Neural cell (in vitro differentiated cells): ENCODE data around the gene PRKCA. TPM values are rescaled to one million over a fixed set of nuclear protein-coding genes. Genes with fewer than 3 reads are reported as not detected.
"Not testable (repeated sequence)": the region's sequence is repeated elsewhere in the genome, so short reads cannot be mapped to it uniquely, and the experiment has no call there.

Source experiments
- H2AFZ ChIP-seq: fragments of 200-600, 300-800 bp; sonication (generic), shearing (Covaris generic); 2 replicates; pipeline ENCODE4 v1.6.0; 2014; ENCODE audit warnings: low read depth, mild to moderate bottlenecking, antibody characterized with exemption, low read length, moderate library complexity
- H3F3A ChIP-seq: fragments of 200-600 bp; shearing (Covaris generic); 2 replicates; pipeline ENCODE4 v1.6.1; 2016; ENCODE audit warnings: mild to moderate bottlenecking, moderate library complexity, mixed read lengths, antibody characterized with exemption, low read length; ENCODE audit not compliant: insufficient read depth, poor library complexity, severe bottlenecking
- H3K27ac ChIP-seq: fragments of 200-600, 300-800 bp; sonication (generic), shearing (Covaris generic); 2 replicates; pipeline ENCODE4 v1.5.1; 2014; ENCODE audit warnings: mild to moderate bottlenecking, low read length, moderate library complexity
- H3K27me3 ChIP-seq: fragments of 300-800, 200-600 bp; sonication (generic), shearing (Covaris generic); 2 replicates; pipeline ENCODE4 v1.6.0; 2014; ENCODE audit warnings: mild to moderate bottlenecking, low read depth, low read length, moderate library complexity; ENCODE audit not compliant: insufficient read depth
- H3K36me3 ChIP-seq: fragments of 300-800, 200-600 bp; sonication (generic), shearing (Covaris generic); 2 replicates; pipeline ENCODE4 v1.5.1; 2014; ENCODE audit warnings: mild to moderate bottlenecking, antibody characterized with exemption, low read length, moderate library complexity; ENCODE audit not compliant: insufficient read depth
- H3K4me2 ChIP-seq: fragments of 300-800, 200-600 bp; sonication (generic), shearing (Covaris generic); 2 replicates; pipeline ENCODE4 v1.6.0; 2014; ENCODE audit warnings: mild to moderate bottlenecking, low read length
- H3K4me3 ChIP-seq: fragments of 300-800, 200-600 bp; sonication (generic), shearing (Covaris generic); 2 replicates; pipeline ENCODE4 v1.5.1; 2014; ENCODE audit warnings: mild to moderate bottlenecking, low read length, moderate library complexity
- H3K79me2 ChIP-seq: fragments of 200-600 bp; shearing (Covaris generic); replicated peaks from 2 replicates; pipeline ENCODE4 v1.6.0; 2014; ENCODE audit warnings: mild to moderate bottlenecking, low read length, moderate library complexity; ENCODE audit not compliant: insufficient read depth
- H3K9ac ChIP-seq: fragments of 300-800, 200-600 bp; sonication (generic), shearing (Covaris generic); 2 replicates; pipeline ENCODE4 v1.6.1; 2016; ENCODE audit warnings: mild to moderate bottlenecking, low read length, mixed read lengths
- H3K9me2 ChIP-seq: fragments of 200-600 bp; shearing (Covaris generic); 2 replicates; pipeline ENCODE4 v1.6.1; 2016; ENCODE audit warnings: mild to moderate bottlenecking, low read length, mixed read lengths; ENCODE audit not compliant: insufficient read depth
- H3K9me3 ChIP-seq: fragments of 200-600, 300-800 bp; sonication (generic), shearing (Covaris generic); 2 replicates; pipeline ENCODE4 v1.6.1; 2016; ENCODE audit warnings: mild to moderate bottlenecking, mixed run types, low read length, moderate library complexity, mixed read lengths
- H4K20me1 ChIP-seq: fragments of 200-600 bp; shearing (Covaris generic); 2 replicates; pipeline ENCODE4 v1.6.1; 2016; ENCODE audit warnings: mild to moderate bottlenecking, mixed run types; ENCODE audit not compliant: insufficient read depth
- CTCF ChIP-seq: fragments of 450-650 bp; IDR thresholded peaks from 2 replicates; pipeline ENCODE4 v1.5.1; 2014; ENCODE audit warnings: antibody characterized with exemption, mild to moderate bottlenecking, moderate library complexity; ENCODE audit not compliant: poor library complexity, severe bottlenecking
- EP300 ChIP-seq: fragments of 450-650 bp; conservative IDR thresholded peaks from 2 replicates; pipeline ENCODE4 v1.6.1; 2014; ENCODE audit warnings: antibody characterized with exemption, mild to moderate bottlenecking, moderate library complexity; ENCODE audit not compliant: poor library complexity, severe bottlenecking
- EZH2 ChIP-seq: fragments of 200-600, 300-800 bp; shearing (Covaris generic), sonication (generic); IDR thresholded peaks from 2 replicates; pipeline ENCODE4 v1.6.1; 2014; ENCODE audit warnings: antibody characterized with exemption, low read length, borderline replicate concordance, mild to moderate bottlenecking; ENCODE audit not compliant: insufficient read depth, poor library complexity, severe bottlenecking
- MXI1 ChIP-seq: fragments of 450-650 bp; conservative IDR thresholded peaks from 2 replicates; pipeline ENCODE4 v1.6.1; 2014; ENCODE audit warnings: antibody characterized with exemption, mild to moderate bottlenecking; ENCODE audit not compliant: poor library complexity, severe bottlenecking
- POLR2AphosphoS5 ChIP-seq: IDR thresholded peaks from 2 replicates; pipeline ENCODE4 v1.6.1; 2012
- RAD21 ChIP-seq: fragments of 450-650 bp; conservative IDR thresholded peaks from 2 replicates; pipeline ENCODE4 v1.6.1; 2014; ENCODE audit warnings: antibody characterized with exemption, mild to moderate bottlenecking, moderate library complexity
- REST ChIP-seq: IDR thresholded peaks from 2 replicates; pipeline ENCODE4 v1.6.1; 2012; ENCODE audit warnings: borderline replicate concordance
- SMC3 ChIP-seq: fragments of 450-650 bp; conservative IDR thresholded peaks from 2 replicates; pipeline ENCODE4 v1.6.1; 2014; ENCODE audit warnings: antibody characterized with exemption, mild to moderate bottlenecking, moderate library complexity; ENCODE audit not compliant: poor library complexity
- polyA plus RNA-seq: library from polyadenylated mRNA; depleted of rRNA; stranded (reverse); fragments of >200 nt; gene quantifications from 2 replicates; pipeline ENCODE4 v1.2.3, GENCODE V29; 2014

Gene PRKCA
- polyA plus RNA-seq, 1 donor from 2014 or later: 5.9 TPM

DNA sequence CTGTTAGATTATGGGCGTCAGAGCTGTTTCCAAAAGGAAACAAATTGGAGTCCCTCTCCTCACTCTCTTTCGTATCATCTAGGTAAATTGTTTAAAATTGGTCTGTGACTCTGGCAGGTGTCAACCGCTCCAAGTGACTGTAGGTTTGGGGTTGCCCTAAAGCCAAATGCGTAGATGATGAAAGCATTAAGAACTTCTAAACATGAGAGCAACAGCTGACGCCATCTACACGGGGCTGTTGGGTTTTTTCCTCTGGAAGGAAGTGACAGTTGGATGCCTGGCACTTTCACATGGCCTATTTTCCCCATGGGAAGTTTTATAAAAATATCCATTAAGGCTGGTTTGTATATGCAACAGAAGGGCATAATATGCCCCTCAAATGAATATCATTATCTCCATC is 316.8 kb downstream of the PRKCA start:
- Histone ChIP-seq H3K4me3 (no peak overlapping the region), H3K27me3 (no peaks in the 10 kb centered on the region), H2AFZ (no peak overlapping the region), H3K36me3 (no peaks in the 10 kb centered on the region), H3K9me3 (no peaks in the 10 kb centered on the region), H3K4me2 (no peak overlapping the region), H3K79me2 (no peaks in the 10 kb centered on the region), H3K9ac (no peak overlapping the region), H4K20me1 (no peaks in the 10 kb centered on the region), H3F3A (no peaks in the 10 kb centered on the region), H3K27ac (no peak overlapping the region), H3K9me2 (no peaks in the 10 kb centered on the region)
- TF ChIP-seq MXI1 (no peak), EZH2 (no peak)

- no peak overlapping the region for H3K4me2 ChIP-seq
- H2AFZ ChIP-seq: no peak overlapping the region
- no peaks in the 10 kb centered on the region for H3K79me2 ChIP-seq
- H3K36me3 ChIP-seq: no peaks in the 10 kb centered on the region
- H3F3A ChIP-seq: no peaks in the 10 kb centered on the region
- no peak overlapping the region for H3K27ac ChIP-seq
- no peak overlapping the region for H3K9ac ChIP-seq
- H3K27me3 ChIP-seq: no peaks in the 10 kb centered on the region
- no peaks in the 10 kb centered on the region for H3K9me3 ChIP-seq
- H3K4me3 ChIP-seq: no peak overlapping the region
- H4K20me1 ChIP-seq: no peaks in the 10 kb centered on the region
- TF ChIP-seq REST: no peak
- no peak for TF ChIP-seq SMC3
- TF ChIP-seq CTCF: no peak
- TF ChIP-seq EP300: no peak
- no peak for TF ChIP-seq RAD21
- no peak for TF ChIP-seq POLR2AphosphoS5
- no peak for TF ChIP-seq MXI1
- no peaks in the 10 kb centered on the region for H3K9me2 ChIP-seq
Observed at GRCh38 chr17:66620528-66620927, 318.1 kb downstream of the PRKCA start.

DNA sequence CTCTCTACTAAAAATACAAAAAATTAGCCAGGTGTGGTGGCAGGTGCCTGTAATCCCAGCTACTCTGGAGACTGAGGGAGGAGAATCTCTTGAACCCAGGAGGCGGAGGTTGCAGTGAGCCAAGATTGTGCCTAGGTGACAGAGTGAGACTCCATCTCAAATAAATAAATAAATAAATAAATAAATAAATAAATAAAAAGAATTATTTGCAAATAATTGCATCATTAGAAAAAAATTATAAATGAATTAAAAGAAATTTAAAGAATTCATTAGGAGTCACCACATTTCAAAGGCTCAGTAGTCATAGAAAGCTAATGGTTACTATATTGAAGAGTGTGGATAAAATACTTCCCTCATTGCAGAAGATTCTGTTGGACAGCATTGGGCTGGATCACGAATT is 322.2 kb downstream of the PRKCA start:
- H3K9ac ChIP-seq, H3K27ac ChIP-seq, H4K20me1 ChIP-seq, H3K36me3 ChIP-seq, H3K9me3 ChIP-seq, H3K79me2 ChIP-seq, H2AFZ ChIP-seq, H3K27me3 ChIP-seq, H3K9me2 ChIP-seq, H3K4me3 ChIP-seq, H3F3A ChIP-seq, H3K4me2 ChIP-seq: not testable (repeated sequence)
